Liver (tissue), 9 donors: Measurements from ENCODE around the gene MADCAM1. TPM values are rescaled to one million over a fixed set of nuclear protein-coding genes. Genes with fewer than 3 reads are reported as not detected.

Source experiments
- DNase-seq: peaks from one replicate; pipeline ENCODE4 v3.0.0-alpha.2; 2017; ENCODE audit warnings: low spot score
- H3K27ac ChIP-seq, 2 donors: one replicate each; pipeline ENCODE4 v1.7.0; 2013; ENCODE audit warnings: inconsistent platforms in 2 of 2, low read length in 2 of 2, control low read depth in 1 of 2, low read depth in 1 of 2, mild to moderate bottlenecking in 1 of 2
- H3K27me3 ChIP-seq, 4 donors: one replicate each; pipeline versions ENCODE4 v1.6.1 to v1.7.0; 2013; ENCODE audit warnings: low read length in 3 of 4, inconsistent platforms in 1 of 4, mild to moderate bottlenecking in 1 of 4, moderate library complexity in 1 of 4; ENCODE audit not compliant: control insufficient read depth in 4 of 4, insufficient read depth in 4 of 4
- H3K36me3 ChIP-seq, 4 donors: one replicate each; pipeline versions ENCODE4 v1.6.1 to v1.7.0; 2013; ENCODE audit warnings: low read length in 3 of 4, mild to moderate bottlenecking in 3 of 4, low read depth in 1 of 4, moderate library complexity in 1 of 4; ENCODE audit not compliant: control insufficient read depth in 4 of 4, insufficient read depth in 3 of 4
- H3K4me1 ChIP-seq, 4 donors: one replicate each; pipeline versions ENCODE4 v1.6.1 to v1.7.0; 2013; ENCODE audit warnings: low read length in 3 of 4, mild to moderate bottlenecking in 3 of 4, moderate library complexity in 1 of 4; ENCODE audit not compliant: control insufficient read depth in 4 of 4, insufficient read depth in 4 of 4
- H3K4me3 ChIP-seq, 3 donors: one replicate each; pipeline versions ENCODE4 v1.6.1 to v1.7.0; 2013; ENCODE audit warnings: low read length in 3 of 3, control low read depth in 1 of 3, low read depth in 1 of 3, mild to moderate bottlenecking in 1 of 3
- H3K9ac ChIP-seq, 2 donors: one replicate each; pipeline ENCODE4 v1.7.0; 2013; ENCODE audit warnings: low read length in 2 of 2, mild to moderate bottlenecking in 2 of 2, moderate library complexity in 2 of 2, control low read depth in 1 of 2, low read depth in 1 of 2
- H3K9me3 ChIP-seq, 4 donors: one replicate each; pipeline versions ENCODE4 v1.6.1 to v1.7.0; 2013; ENCODE audit warnings: low read length in 3 of 4; ENCODE audit not compliant: control insufficient read depth in 4 of 4
- EGR1 ChIP-seq, 2 donors: IDR thresholded peaks; 2 replicates each; pipeline ENCODE4 v1.6.1; 2016 to 2018; ENCODE audit warnings: antibody characterized with exemption in 2 of 2, low read depth in 2 of 2
- FOXA1 ChIP-seq: IDR thresholded peaks from 2 replicates; pipeline ENCODE4 v1.6.1; 2016; ENCODE audit warnings: antibody characterized with exemption
- FOXA2 ChIP-seq: IDR thresholded peaks from 2 replicates; pipeline ENCODE4 v1.6.1; 2016; ENCODE audit warnings: antibody characterized with exemption
- GABPA ChIP-seq, 2 donors: IDR thresholded peaks in 1 of 2; conservative IDR thresholded peaks in 1 of 2; 2 replicates each; pipeline ENCODE4 v1.6.1; 2016; ENCODE audit warnings: antibody characterized with exemption in 2 of 2, mild to moderate bottlenecking in 1 of 2, moderate library complexity in 1 of 2
- HNF4A ChIP-seq, 2 donors: conservative IDR thresholded peaks; 2 replicates each; pipeline ENCODE4 v1.6.1; 2016; ENCODE audit warnings: antibody characterized with exemption in 2 of 2, mild to moderate bottlenecking in 2 of 2
- HNF4G ChIP-seq: IDR thresholded peaks from 2 replicates; pipeline ENCODE4 v1.6.1; 2016; ENCODE audit warnings: antibody characterized with exemption
- JUND ChIP-seq, 2 donors: IDR thresholded peaks; 2 replicates each; pipeline ENCODE4 v1.6.1; 2016; ENCODE audit warnings: antibody characterized with exemption in 2 of 2
- NR2F2 ChIP-seq: IDR thresholded peaks from 2 replicates; pipeline ENCODE4 v1.6.1; 2016; ENCODE audit warnings: antibody characterized with exemption
- RAD21 ChIP-seq, 2 donors: IDR thresholded peaks; 2 replicates each; pipeline ENCODE4 v1.6.1; 2016; ENCODE audit warnings: antibody characterized with exemption in 2 of 2, mild to moderate bottlenecking in 2 of 2
- RXRA ChIP-seq, 2 donors: IDR thresholded peaks; 2 replicates each; pipeline ENCODE4 v1.6.1; 2017 to 2018; ENCODE audit warnings: antibody characterized with exemption in 2 of 2, mild to moderate bottlenecking in 1 of 2
- TAF1 ChIP-seq: conservative IDR thresholded peaks from 2 replicates; pipeline ENCODE4 v1.6.1; 2016; ENCODE audit warnings: antibody characterized with exemption, mild to moderate bottlenecking
- YY1 ChIP-seq: IDR thresholded peaks from 2 replicates; pipeline ENCODE4 v1.6.1; 2016; ENCODE audit warnings: antibody characterized with exemption, mild to moderate bottlenecking
- WGBS: extraction: QIAGEN DNeasy Blood & Tissue Kit; methylation state at CpG from one replicate; pipeline ENCODE4 v1.1.7; 2013; 5-methylcytosine and 5-hydroxymethylcytosine counted together
- polyA plus RNA-seq, 2 donors: library from polyadenylated mRNA; stranded (reverse) in 1 of 2; unstranded in 1 of 2; fragments of 200-250 nt in 1 of 2; fragments of >200 nt in 1 of 2; fragmentation: Nextera tagmentation in 1 of 2; extraction: Ambion mirVana in 1 of 2; gene quantifications; one replicate each; pipeline versions ENCODE4 v1.2.1 to v1.2.3, GENCODE V29; 2013 to 2015
- total RNA-seq, 2 donors: library from RNA; depleted of rRNA; stranded (reverse); fragments of >200 nt; gene quantifications; one replicate each; pipeline ENCODE4 v1.2.3, GENCODE V29; 2014
- TF ChIP-seq, protein P1 (sequence below): IDR thresholded peaks from 2 replicates; pipeline ENCODE4 v1.6.1; 2016; ENCODE audit warnings: antibody characterized with exemption
- TF ChIP-seq, protein P2 (sequence below): IDR thresholded peaks from 2 replicates; pipeline ENCODE4 v1.6.1; 2016; ENCODE audit warnings: antibody characterized with exemption, mild to moderate bottlenecking
- TF ChIP-seq, protein P3 (sequence below): IDR thresholded peaks from 2 replicates; pipeline ENCODE4 v1.6.1; 2016; ENCODE audit warnings: antibody characterized with exemption
- TF ChIP-seq, protein P4 (sequence below): IDR thresholded peaks from 2 replicates; pipeline ENCODE4 v1.6.1; 2016; ENCODE audit warnings: antibody characterized with exemption
- donor health status: healthy.
- donor health status: healthy.
- donor health status: healthy.
- donor health status: healthy.
- donor health status: healthy.

The MADCAM1 gene
- total and polyA plus RNA-seq, 4 donors, result 0.17 to 0.32 (median 0.24) TPM

DNA sequence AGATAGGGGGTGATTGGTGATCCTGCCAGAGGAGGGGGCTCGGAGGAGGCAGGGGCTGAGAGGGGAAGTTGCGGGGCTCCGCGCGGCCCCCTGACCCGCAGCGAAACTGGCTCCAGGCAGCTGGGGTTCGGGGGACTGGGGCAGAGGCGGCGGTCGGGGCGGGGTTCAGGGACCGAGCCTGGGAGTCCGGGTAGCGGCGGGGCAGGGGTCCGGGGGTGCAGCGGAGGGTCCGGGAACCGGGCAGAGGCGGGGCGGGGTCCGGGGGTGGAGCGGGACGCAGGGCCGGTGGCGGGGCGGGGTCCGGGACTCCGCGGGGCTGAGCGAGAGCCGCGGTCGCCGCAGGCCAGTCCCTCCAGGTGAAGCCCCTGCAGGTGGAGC lies 1.2 kb downstream of the MADCAM1 start:
- Histone ChIP-seq H3K4me3 (no peak overlapping the region), H3K9ac (no peak overlapping the region), H3K27ac (no peak overlapping the region), H3K4me1 (peaks cover 0 to 7% (median 4%) of the 10 kb centered on the region in 4 donors), H3K9me3 (no peaks in the 10 kb centered on the region), H3K36me3 (no peaks in the 10 kb centered on the region), H3K27me3 (peaks cover 0 to 5% (median 0%) of the 10 kb centered on the region in 4 donors)
- TF ChIP-seq TAF1, result no peak
- WGBS, result 4% methylated on average over 36 of the region's 36 CpGs
- DNase-seq, result no peak

DNA sequence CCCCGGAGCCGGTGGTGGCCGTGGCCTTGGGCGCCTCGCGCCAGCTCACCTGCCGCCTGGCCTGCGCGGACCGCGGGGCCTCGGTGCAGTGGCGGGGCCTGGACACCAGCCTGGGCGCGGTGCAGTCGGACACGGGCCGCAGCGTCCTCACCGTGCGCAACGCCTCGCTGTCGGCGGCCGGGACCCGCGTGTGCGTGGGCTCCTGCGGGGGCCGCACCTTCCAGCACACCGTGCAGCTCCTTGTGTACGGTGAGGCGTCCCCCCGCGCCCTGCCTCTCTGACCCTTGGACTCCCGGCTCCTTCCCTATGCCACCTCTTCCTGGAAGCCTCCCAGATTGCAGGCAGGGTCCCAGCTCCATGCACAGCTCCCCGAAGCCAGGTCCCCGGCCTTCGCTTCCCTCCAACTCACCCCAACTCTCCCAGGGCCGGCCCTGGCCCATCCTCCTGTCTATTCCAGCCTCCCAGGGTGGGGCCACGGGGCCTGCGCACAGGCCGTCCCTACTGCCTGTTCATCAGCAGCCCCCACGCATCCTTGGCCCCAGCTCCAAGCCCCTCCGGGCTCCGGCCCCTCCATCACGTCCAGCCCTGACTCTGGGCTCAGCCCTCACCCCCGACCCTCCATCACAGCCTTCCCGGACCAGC lies 1.7 kb downstream of the MADCAM1 start:
- TF ChIP-seq, protein P1, sequence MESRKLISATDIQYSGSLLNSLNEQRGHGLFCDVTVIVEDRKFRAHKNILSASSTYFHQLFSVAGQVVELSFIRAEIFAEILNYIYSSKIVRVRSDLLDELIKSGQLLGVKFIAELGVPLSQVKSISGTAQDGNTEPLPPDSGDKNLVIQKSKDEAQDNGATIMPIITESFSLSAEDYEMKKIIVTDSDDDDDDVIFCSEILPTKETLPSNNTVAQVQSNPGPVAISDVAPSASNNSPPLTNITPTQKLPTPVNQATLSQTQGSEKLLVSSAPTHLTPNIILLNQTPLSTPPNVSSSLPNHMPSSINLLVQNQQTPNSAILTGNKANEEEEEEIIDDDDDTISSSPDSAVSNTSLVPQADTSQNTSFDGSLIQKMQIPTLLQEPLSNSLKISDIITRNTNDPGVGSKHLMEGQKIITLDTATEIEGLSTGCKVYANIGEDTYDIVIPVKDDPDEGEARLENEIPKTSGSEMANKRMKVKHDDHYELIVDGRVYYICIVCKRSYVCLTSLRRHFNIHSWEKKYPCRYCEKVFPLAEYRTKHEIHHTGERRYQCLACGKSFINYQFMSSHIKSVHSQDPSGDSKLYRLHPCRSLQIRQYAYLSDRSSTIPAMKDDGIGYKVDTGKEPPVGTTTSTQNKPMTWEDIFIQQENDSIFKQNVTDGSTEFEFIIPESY, result no peak
- no peak for TF ChIP-seq HNF4G
- TF ChIP-seq, protein P2, sequence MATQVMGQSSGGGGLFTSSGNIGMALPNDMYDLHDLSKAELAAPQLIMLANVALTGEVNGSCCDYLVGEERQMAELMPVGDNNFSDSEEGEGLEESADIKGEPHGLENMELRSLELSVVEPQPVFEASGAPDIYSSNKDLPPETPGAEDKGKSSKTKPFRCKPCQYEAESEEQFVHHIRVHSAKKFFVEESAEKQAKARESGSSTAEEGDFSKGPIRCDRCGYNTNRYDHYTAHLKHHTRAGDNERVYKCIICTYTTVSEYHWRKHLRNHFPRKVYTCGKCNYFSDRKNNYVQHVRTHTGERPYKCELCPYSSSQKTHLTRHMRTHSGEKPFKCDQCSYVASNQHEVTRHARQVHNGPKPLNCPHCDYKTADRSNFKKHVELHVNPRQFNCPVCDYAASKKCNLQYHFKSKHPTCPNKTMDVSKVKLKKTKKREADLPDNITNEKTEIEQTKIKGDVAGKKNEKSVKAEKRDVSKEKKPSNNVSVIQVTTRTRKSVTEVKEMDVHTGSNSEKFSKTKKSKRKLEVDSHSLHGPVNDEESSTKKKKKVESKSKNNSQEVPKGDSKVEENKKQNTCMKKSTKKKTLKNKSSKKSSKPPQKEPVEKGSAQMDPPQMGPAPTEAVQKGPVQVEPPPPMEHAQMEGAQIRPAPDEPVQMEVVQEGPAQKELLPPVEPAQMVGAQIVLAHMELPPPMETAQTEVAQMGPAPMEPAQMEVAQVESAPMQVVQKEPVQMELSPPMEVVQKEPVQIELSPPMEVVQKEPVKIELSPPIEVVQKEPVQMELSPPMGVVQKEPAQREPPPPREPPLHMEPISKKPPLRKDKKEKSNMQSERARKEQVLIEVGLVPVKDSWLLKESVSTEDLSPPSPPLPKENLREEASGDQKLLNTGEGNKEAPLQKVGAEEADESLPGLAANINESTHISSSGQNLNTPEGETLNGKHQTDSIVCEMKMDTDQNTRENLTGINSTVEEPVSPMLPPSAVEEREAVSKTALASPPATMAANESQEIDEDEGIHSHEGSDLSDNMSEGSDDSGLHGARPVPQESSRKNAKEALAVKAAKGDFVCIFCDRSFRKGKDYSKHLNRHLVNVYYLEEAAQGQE, result no peak
- TF ChIP-seq NR2F2, result no peak
- no peak for TF ChIP-seq EGR1 (IDR thresholded peaks at IDR 0.05; ENCODE audit: low read depth in 2 of 2)
- no peak for TF ChIP-seq JUND (IDR thresholded peaks at IDR 0.05)
- no peak for TF ChIP-seq YY1
- no peak for TF ChIP-seq RXRA (IDR thresholded peaks at IDR 0.05)
- no peak for TF ChIP-seq GABPA (IDR thresholded peaks at IDR 0.05 in 1 of 2, conservative IDR thresholded peaks at IDR 0.05 in 1 of 2)
- no peak for TF ChIP-seq FOXA1
- no peak for TF ChIP-seq RAD21 (IDR thresholded peaks at IDR 0.05)
- TF ChIP-seq HNF4A (conservative IDR thresholded peaks at IDR 0.05), result no peak
- no peak for TF ChIP-seq FOXA2
- TF ChIP-seq, protein P3, sequence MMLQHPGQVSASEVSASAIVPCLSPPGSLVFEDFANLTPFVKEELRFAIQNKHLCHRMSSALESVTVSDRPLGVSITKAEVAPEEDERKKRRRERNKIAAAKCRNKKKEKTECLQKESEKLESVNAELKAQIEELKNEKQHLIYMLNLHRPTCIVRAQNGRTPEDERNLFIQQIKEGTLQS, result no peak
- TF ChIP-seq, protein P4, sequence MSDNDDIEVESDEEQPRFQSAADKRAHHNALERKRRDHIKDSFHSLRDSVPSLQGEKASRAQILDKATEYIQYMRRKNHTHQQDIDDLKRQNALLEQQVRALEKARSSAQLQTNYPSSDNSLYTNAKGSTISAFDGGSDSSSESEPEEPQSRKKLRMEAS, result no peak
- no peak overlapping the region for H3K4me3 ChIP-seq
- H3K9ac ChIP-seq, result no peak overlapping the region
- WGBS, result 7% methylated on average over 50 of the region's 50 CpGs
- peaks cover 0 to 7% (median 4%) of the 10 kb centered on the region in 4 donors for H3K4me1 ChIP-seq
- no peaks in the 10 kb centered on the region for H3K9me3 ChIP-seq
- no peak for DNase-seq
- H3K27ac ChIP-seq, result no peak overlapping the region
- H3K27me3 ChIP-seq, result peaks cover 0 to 5% (median 0%) of the 10 kb centered on the region in 4 donors
- H3K36me3 ChIP-seq, result no peaks in the 10 kb centered on the region
